GM12891 (cell line): ENCODE results near the gene SHANK2.
"Not testable (repeated sequence)": the region's sequence is repeated elsewhere in the genome, so short reads cannot be mapped to it uniquely, and the experiment has no call there.

Source experiments
- DNase-seq: peaks from one replicate; pipeline ENCODE4 v3.0.0; 2011; ENCODE audit warnings: low spot score; ENCODE audit not compliant: insufficient read length
- FAIRE-seq: peaks from 2 replicates; lab custom pipeline; 2011; peaks lifted over from hg19 to GRCh38; lab: Jason Lieb, UNC
- PAX5 ChIP-seq: IDR thresholded peaks from 2 replicates; pipeline ENCODE4 v1.6.1; 2011; ENCODE audit warnings: low read length, moderate library complexity, mild to moderate bottlenecking; ENCODE audit not compliant: insufficient read depth, severe bottlenecking
- POLR2A ChIP-seq: IDR thresholded peaks from 2 replicates; pipeline ENCODE4 v1.6.1; 2011; ENCODE audit warnings: low read depth, low read length, control low read depth
- POLR2AphosphoS5 ChIP-seq: IDR thresholded peaks from 2 replicates; pipeline ENCODE4 v1.6.1; 2011; ENCODE audit warnings: low read depth, low read length, control low read depth
- POU2F2 ChIP-seq: IDR thresholded peaks from 2 replicates; pipeline ENCODE4 v1.6.1; 2011; ENCODE audit warnings: low read depth, mild to moderate bottlenecking, control low read depth, low read length, moderate library complexity
- SPI1 ChIP-seq: IDR thresholded peaks from 2 replicates; pipeline ENCODE4 v1.6.1; 2011; ENCODE audit warnings: low read depth, low read length, control low read depth
- TAF1 ChIP-seq: IDR thresholded peaks from 2 replicates; pipeline ENCODE4 v1.6.1; 2011; ENCODE audit warnings: low read depth, low read length, control low read depth

The SHANK2 gene

GRCh38 chr11:71238941-71239340 lies 13.4 kb downstream of the SHANK2 start:
- no peak for FAIRE-seq
- TF ChIP-seq TAF1 = no peak
- TF ChIP-seq POU2F2 = no peak
- DNase-seq = no peak

GRCh38 chr11:71238285-71238875 lies 14.0 kb downstream of the SHANK2 start:
- no peak for TF ChIP-seq POLR2A
- no peak for TF ChIP-seq POLR2AphosphoS5
- no peak for TF ChIP-seq PAX5
- TF ChIP-seq SPI1 = no peak
- TF ChIP-seq TAF1 = no peak
- no peak for TF ChIP-seq POU2F2
- DNase-seq (no peak), FAIRE-seq (no peak)

GRCh38 chr11:71237853-71238252 lies 14.5 kb downstream of the SHANK2 start:
- DNase-seq = no peak
- FAIRE-seq = no peak
- TF ChIP-seq POLR2AphosphoS5 = no peak
- no peak for TF ChIP-seq TAF1
- TF ChIP-seq POLR2A = no peak
- TF ChIP-seq PAX5 = no peak
- TF ChIP-seq POU2F2 = no peak
- TF ChIP-seq SPI1 = no peak

GRCh38 chr11:71236836-71237475 lies 15.4 kb downstream of the SHANK2 start:
- no peak for TF ChIP-seq POLR2AphosphoS5
- no peak for TF ChIP-seq SPI1
- TF ChIP-seq TAF1 = no peak
- TF ChIP-seq PAX5 = no peak
- no peak for TF ChIP-seq POU2F2
- no peak for TF ChIP-seq POLR2A
- DNase-seq = no peak
- FAIRE-seq = no peak

- DNase-seq (no peak), FAIRE-seq (no peak)
- TF ChIP-seq POLR2AphosphoS5 (no peak), POU2F2 (no peak), PAX5 (no peak)
These were observed 16.7 kb downstream of the SHANK2 start for GRCh38 chr11:71235719-71236118.

GRCh38 chr11:71233896-71234852 lies 18.2 kb downstream of the SHANK2 start:
- FAIRE-seq, DNase-seq: not testable (repeated sequence)

- FAIRE-seq (no peak), DNase-seq (no peak)
- TF ChIP-seq POLR2A (no peak), POU2F2 (no peak), PAX5 (no peak), SPI1 (no peak), POLR2AphosphoS5 (no peak), TAF1 (no peak)
These were observed 20.0 kb downstream of the SHANK2 start for GRCh38 chr11:71232364-71232763.

GRCh38 chr11:71228961-71229360 lies 23.4 kb downstream of the SHANK2 start:
- TF ChIP-seq POU2F2 (no peak), POLR2AphosphoS5 (no peak), SPI1 (no peak), PAX5 (no peak), TAF1 (no peak), POLR2A (no peak)
- no peak for DNase-seq
- FAIRE-seq = no peak

GRCh38 chr11:71227058-71227659 lies 25.2 kb downstream of the SHANK2 start:
- DNase-seq (no peak), FAIRE-seq (no peak)
- TF ChIP-seq POLR2A = no peak
- no peak for TF ChIP-seq SPI1
- no peak for TF ChIP-seq POU2F2
- no peak for TF ChIP-seq PAX5
- TF ChIP-seq POLR2AphosphoS5 = no peak
- TF ChIP-seq TAF1 = no peak
